HL-60 (cell line): Measurements from ENCODE around the gene TFR2.

Source experiments
- GABPA ChIP-seq: IDR thresholded peaks from 2 replicates; pipeline ENCODE4 v1.6.1; 2012; ENCODE audit warnings: low read depth
- POLR2AphosphoS5 ChIP-seq: IDR thresholded peaks from 2 replicates; pipeline ENCODE4 v1.6.1; 2012; ENCODE audit warnings: low read depth
- SPI1 ChIP-seq: IDR thresholded peaks from 2 replicates; pipeline ENCODE4 v1.6.1; 2012; ENCODE audit warnings: low read depth, mild to moderate bottlenecking, borderline replicate concordance
- TF ChIP-seq, protein P1 (sequence below): IDR thresholded peaks from one replicate; pipeline ENCODE4 v1.5.1; 2011; ENCODE audit warnings: low read length, control low read depth, inconsistent platforms; ENCODE audit not compliant: insufficient read depth
- TF ChIP-seq, protein P2 (sequence below): IDR thresholded peaks from 2 replicates; pipeline ENCODE4 v1.6.1; 2012; ENCODE audit warnings: low read depth; ENCODE audit not compliant: insufficient replicate concordance

DNA sequence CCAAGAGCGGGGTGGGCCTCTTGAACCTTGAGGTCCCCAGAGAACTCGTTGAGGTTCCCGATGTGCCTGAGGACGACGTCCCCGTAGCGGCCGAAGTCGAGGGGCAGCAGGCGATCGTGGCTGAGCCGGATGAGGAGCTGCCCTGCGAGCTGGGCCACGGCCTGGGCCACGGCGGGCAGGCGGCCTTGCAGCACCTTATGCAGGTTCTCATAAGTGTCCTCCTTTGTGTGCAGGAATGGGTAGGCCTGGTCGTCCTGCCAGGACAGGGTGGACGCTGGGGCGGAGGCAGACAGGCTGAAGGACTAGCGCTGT, 14.2 kb downstream of the TFR2 start:
- TF ChIP-seq, protein P1, sequence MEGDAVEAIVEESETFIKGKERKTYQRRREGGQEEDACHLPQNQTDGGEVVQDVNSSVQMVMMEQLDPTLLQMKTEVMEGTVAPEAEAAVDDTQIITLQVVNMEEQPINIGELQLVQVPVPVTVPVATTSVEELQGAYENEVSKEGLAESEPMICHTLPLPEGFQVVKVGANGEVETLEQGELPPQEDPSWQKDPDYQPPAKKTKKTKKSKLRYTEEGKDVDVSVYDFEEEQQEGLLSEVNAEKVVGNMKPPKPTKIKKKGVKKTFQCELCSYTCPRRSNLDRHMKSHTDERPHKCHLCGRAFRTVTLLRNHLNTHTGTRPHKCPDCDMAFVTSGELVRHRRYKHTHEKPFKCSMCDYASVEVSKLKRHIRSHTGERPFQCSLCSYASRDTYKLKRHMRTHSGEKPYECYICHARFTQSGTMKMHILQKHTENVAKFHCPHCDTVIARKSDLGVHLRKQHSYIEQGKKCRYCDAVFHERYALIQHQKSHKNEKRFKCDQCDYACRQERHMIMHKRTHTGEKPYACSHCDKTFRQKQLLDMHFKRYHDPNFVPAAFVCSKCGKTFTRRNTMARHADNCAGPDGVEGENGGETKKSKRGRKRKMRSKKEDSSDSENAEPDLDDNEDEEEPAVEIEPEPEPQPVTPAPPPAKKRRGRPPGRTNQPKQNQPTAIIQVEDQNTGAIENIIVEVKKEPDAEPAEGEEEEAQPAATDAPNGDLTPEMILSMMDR = no peak
- TF ChIP-seq POLR2AphosphoS5 (no peak), GABPA (no peak), SPI1 (no peak)
- TF ChIP-seq, protein P2, sequence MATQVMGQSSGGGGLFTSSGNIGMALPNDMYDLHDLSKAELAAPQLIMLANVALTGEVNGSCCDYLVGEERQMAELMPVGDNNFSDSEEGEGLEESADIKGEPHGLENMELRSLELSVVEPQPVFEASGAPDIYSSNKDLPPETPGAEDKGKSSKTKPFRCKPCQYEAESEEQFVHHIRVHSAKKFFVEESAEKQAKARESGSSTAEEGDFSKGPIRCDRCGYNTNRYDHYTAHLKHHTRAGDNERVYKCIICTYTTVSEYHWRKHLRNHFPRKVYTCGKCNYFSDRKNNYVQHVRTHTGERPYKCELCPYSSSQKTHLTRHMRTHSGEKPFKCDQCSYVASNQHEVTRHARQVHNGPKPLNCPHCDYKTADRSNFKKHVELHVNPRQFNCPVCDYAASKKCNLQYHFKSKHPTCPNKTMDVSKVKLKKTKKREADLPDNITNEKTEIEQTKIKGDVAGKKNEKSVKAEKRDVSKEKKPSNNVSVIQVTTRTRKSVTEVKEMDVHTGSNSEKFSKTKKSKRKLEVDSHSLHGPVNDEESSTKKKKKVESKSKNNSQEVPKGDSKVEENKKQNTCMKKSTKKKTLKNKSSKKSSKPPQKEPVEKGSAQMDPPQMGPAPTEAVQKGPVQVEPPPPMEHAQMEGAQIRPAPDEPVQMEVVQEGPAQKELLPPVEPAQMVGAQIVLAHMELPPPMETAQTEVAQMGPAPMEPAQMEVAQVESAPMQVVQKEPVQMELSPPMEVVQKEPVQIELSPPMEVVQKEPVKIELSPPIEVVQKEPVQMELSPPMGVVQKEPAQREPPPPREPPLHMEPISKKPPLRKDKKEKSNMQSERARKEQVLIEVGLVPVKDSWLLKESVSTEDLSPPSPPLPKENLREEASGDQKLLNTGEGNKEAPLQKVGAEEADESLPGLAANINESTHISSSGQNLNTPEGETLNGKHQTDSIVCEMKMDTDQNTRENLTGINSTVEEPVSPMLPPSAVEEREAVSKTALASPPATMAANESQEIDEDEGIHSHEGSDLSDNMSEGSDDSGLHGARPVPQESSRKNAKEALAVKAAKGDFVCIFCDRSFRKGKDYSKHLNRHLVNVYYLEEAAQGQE = no peak
